SU-DHL-6 (cell line): ENCODE measurements around the gene UBE2Q1.

Experiments used
- H2AFZ ChIP-seq: fragments of 200-600 bp; sonication (generic); 2 replicates; pipeline ENCODE4 v1.6.1; 2014; ENCODE audit warnings: low read depth, mild to moderate bottlenecking, moderate library complexity, mixed read lengths, antibody characterized with exemption, low read length; ENCODE audit not compliant: severe bottlenecking
- H3F3A ChIP-seq: fragments of 200-600 bp; shearing (Covaris generic); 2 replicates; pipeline ENCODE4 v1.6.0; 2016; ENCODE audit warnings: antibody characterized with exemption, mild to moderate bottlenecking; ENCODE audit not compliant: insufficient read depth
- H3K27ac ChIP-seq: fragments of 200-600 bp; sonication (generic); 2 replicates; pipeline ENCODE4 v1.5.1; 2016; ENCODE audit warnings: low read depth, mild to moderate bottlenecking, low read length, moderate library complexity, mixed read lengths
- H3K27me3 ChIP-seq: fragments of 200-600 bp; sonication (generic), shearing (Covaris generic); 2 replicates; pipeline ENCODE4 v1.6.0; 2014; ENCODE audit warnings: mild to moderate bottlenecking, low read length
- H3K36me3 ChIP-seq: fragments of 200-600 bp; sonication (generic); 2 replicates; pipeline ENCODE4 v1.6.1; 2014; ENCODE audit warnings: mild to moderate bottlenecking, low read length, mixed read lengths
- H3K4me2 ChIP-seq: fragments of 300-600, 200-600 bp; shearing (Covaris generic), sonication (generic); 2 replicates; pipeline ENCODE4 v1.6.0; 2014; ENCODE audit warnings: low read length, low read depth, mild to moderate bottlenecking; ENCODE audit not compliant: poor library complexity, severe bottlenecking
- H3K4me3 ChIP-seq: fragments of 200-600 bp; sonication (generic); 2 replicates; pipeline ENCODE4 v1.5.1; 2014; ENCODE audit warnings: antibody characterized with exemption, low read length, mild to moderate bottlenecking, mixed read lengths; ENCODE audit not compliant: insufficient read depth, poor library complexity, severe bottlenecking
- H3K79me2 ChIP-seq: fragments of 200-600 bp; sonication (generic); 2 replicates; pipeline ENCODE4 v1.6.1; 2014; ENCODE audit warnings: mild to moderate bottlenecking, low read length, moderate library complexity; ENCODE audit not compliant: insufficient read depth
- H3K9ac ChIP-seq: fragments of 200-600 bp; sonication (generic); 2 replicates; pipeline ENCODE4 v1.7.0; 2014; ENCODE audit warnings: mild to moderate bottlenecking, low read length
- H3K9me2 ChIP-seq: fragments of 200-600 bp; sonication (generic); replicated peaks from 2 replicates; pipeline ENCODE4 v1.6.1; 2014; ENCODE audit warnings: low read length; ENCODE audit not compliant: insufficient read depth
- H3K9me3 ChIP-seq: fragments of 200-600 bp; sonication (generic); 2 replicates; pipeline ENCODE4 v1.6.1; 2014; ENCODE audit warnings: low read length, mixed read lengths; ENCODE audit not compliant: insufficient read depth
- H4K20me1 ChIP-seq: fragments of 200-600 bp; sonication (generic); 2 replicates; pipeline ENCODE4 v1.6.1; 2014; ENCODE audit warnings: low read depth, mild to moderate bottlenecking, antibody characterized with exemption, low read length, moderate library complexity, mixed read lengths
- CTCF ChIP-seq: fragments of 200-600 bp; sonication (generic); IDR thresholded peaks from one replicate; pipeline ENCODE4 v1.5.1; 2017; ENCODE audit warnings: antibody characterized with exemption, mild to moderate bottlenecking, low read length, moderate library complexity; ENCODE audit not compliant: insufficient read depth, poor library complexity, severe bottlenecking
- EZH2phosphoT487 ChIP-seq: fragments of 200-600 bp; sonication (generic), shearing (Covaris generic); conservative IDR thresholded peaks from 2 replicates; pipeline ENCODE4 v1.6.1; 2018; ENCODE audit warnings: mild to moderate bottlenecking, antibody characterized with exemption, low read length, moderate library complexity, mixed read lengths

Gene UBE2Q1

DNA sequence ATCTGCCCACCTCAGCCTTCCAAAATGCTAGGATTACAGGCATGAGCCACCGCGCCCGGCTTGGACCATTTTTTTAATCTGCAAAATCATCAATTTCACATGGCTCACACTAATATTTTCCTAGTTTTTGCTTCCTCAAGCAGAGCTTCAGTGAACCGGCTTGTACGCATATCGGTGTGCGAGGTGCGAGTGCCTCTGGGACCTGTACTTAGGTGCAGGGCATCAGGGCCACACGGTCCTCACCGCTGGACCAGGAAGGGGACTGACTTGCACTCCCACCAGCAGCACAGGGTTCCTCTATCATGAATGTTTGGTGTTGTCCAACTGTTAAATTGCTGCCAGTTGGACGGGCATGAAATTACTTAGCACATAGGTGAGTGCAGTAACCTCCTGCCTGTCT lies 40.8 kb downstream of the UBE2Q1 start:
- Histone ChIP-seq H3K79me2 (no peaks in the 10 kb centered on the region), H2AFZ (no peak overlapping the region), H3F3A (no peaks in the 10 kb centered on the region), H3K4me2 (no peak overlapping the region), H3K9me3 (no peaks in the 10 kb centered on the region), H3K27ac (no peak overlapping the region), H3K27me3 (no peaks in the 10 kb centered on the region), H3K9ac (no peak overlapping the region), H4K20me1 (no peaks in the 10 kb centered on the region), H3K4me3 (no peak overlapping the region), H3K9me2 (no peaks in the 10 kb centered on the region), H3K36me3 (no peaks in the 10 kb centered on the region)
- TF ChIP-seq EZH2phosphoT487 (no peak), CTCF (no peak)

- no peaks in the 10 kb centered on the region for H3K27me3 ChIP-seq
- H3F3A ChIP-seq, result no peaks in the 10 kb centered on the region
- H3K4me2 ChIP-seq, result no peak overlapping the region
- no peaks in the 10 kb centered on the region for H3K79me2 ChIP-seq
- H3K27ac ChIP-seq, result no peak overlapping the region
- no peak overlapping the region for H3K4me3 ChIP-seq
- no peak overlapping the region for H3K9ac ChIP-seq
- H3K36me3 ChIP-seq, result no peaks in the 10 kb centered on the region
- no peaks in the 10 kb centered on the region for H3K9me2 ChIP-seq
- no peak for TF ChIP-seq EZH2phosphoT487
- TF ChIP-seq CTCF, result no peak
- H2AFZ ChIP-seq, result no peak overlapping the region
- no peaks in the 10 kb centered on the region for H4K20me1 ChIP-seq
- H3K9me3 ChIP-seq, result no peaks in the 10 kb centered on the region
Observed at GRCh38 chr1:154514066-154514553, 44.4 kb downstream of the UBE2Q1 start.

- no peaks in the 10 kb centered on the region for H3K36me3 ChIP-seq
- H3K9me3 ChIP-seq, result no peaks in the 10 kb centered on the region
- no peaks in the 10 kb centered on the region for H4K20me1 ChIP-seq
- no peaks in the 10 kb centered on the region for H3F3A ChIP-seq
- H3K9me2 ChIP-seq, result no peaks in the 10 kb centered on the region
- no peak overlapping the region for H2AFZ ChIP-seq
- H3K79me2 ChIP-seq, result no peaks in the 10 kb centered on the region
- no peak for TF ChIP-seq CTCF
- no peak for TF ChIP-seq EZH2phosphoT487
- H3K27ac ChIP-seq, result no peak overlapping the region
- no peak overlapping the region for H3K4me2 ChIP-seq
- no peak overlapping the region for H3K9ac ChIP-seq
- H3K27me3 ChIP-seq, result no peaks in the 10 kb centered on the region
- H3K4me3 ChIP-seq, result no peak overlapping the region
Observed at GRCh38 chr1:154512760-154513159, 45.7 kb downstream of the UBE2Q1 start.
